ENCODE results near the gene RHBDF1.

RHBDF1 gene

DNA sequence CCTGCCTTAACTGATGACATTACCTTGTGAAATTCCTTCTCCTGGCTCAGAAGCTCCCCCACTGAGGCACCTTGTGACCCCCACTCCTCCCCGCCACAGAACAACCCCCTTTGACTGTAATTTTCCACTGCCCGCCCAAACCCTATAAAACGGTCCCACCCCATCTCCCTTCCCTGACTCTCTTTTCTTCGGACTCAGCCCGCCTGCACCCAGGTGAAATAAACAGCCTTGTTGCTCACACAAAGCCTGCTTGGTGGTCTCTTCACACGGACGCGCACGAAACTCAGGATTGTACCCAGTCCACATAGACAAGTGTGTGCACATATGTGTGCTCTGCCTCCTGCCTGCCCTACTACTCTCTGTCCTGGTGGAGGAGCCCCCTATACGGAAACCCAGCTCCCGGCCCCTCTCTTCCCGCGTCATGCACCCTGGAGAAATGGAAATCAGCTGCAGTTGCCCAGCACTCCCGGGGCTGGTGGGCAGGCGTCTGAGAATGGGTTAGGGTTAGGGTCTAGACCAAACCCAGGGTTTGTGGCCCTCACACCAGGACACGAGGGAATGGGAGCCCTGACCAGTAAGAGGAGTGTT is 2.4 kb upstream of the RHBDF1 start:
- no peak for DNase-seq (ENCODE audit: low read depth)

DNA sequence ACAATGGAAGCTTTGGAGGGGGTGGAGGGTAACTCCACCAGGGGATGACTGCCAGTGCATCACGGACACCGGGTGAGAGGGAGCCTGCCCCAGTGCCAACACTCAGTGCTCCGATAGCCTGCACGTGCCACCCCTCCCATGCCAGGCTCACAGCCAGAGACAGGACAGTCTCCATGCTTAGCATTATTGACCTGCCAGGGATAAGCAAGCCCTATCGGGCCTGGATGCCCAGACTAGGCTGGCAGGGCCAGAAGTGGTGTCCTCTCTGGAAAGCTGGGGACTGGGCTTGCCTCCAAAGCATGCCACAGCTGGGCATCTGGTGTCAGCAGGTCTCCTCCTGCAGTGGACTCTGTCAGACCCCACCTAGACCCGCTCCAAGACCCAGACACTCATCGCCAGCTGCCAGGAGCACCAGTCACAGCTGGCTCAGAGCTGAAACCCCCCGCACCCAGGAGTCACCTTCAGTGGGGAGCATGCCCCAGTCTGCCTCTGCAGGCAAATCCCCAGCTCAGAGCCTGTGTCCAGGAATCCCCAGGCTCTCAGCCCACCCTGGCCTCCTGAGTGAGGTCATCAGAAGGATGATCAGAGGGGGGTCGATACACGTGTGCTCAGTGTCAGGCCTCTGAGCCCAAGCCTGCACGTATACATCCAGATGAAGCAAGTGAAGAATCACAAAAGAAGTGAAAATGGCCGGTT is 1.8 kb upstream of the RHBDF1 start:
- DNase-seq (ENCODE audit: low read depth): no peak

DNA sequence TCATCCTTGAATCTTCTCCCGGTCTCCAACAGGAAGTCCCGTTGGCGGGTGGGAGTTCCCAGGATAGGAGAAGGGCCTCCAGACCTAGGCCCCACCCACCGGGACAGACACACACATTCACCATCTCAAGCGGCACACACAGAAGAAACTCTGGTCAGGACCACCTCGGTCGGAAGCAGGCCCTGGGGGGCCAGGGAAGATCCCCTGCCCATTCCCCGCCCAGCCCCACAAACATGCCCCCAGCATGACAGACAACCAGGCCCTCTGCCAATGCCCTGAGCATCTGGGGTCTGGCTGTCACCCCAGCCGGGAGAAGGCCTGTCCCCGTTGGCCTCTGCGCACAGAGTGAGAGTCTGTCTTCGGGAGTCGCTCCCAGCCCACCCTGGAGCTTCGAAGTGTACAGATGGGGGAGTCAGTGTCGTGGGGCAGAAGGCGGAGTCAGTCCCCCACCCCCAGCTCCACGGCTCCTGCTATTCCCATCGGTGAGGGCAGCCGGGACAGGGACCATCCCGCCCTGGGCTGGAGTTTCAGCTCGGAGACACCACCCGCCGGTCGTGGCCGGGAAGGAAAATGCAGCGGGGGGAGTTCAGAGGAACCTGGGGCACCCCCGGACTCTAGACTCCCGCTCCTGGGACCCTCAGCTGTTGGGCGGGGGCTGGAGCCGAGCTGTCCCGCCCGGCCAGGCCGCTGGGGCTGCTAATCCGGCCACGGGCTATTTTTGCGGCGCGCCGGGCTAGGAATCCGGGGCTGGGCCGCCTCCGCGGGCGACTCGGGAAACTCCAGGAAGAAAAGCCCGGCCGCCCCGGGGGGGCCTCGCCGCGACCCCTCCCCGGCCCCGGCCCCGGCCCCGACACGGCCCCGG is 660 bp downstream of the RHBDF1 start:
- DNase-seq (ENCODE audit: low read depth): peak; percentile 87

DNA sequence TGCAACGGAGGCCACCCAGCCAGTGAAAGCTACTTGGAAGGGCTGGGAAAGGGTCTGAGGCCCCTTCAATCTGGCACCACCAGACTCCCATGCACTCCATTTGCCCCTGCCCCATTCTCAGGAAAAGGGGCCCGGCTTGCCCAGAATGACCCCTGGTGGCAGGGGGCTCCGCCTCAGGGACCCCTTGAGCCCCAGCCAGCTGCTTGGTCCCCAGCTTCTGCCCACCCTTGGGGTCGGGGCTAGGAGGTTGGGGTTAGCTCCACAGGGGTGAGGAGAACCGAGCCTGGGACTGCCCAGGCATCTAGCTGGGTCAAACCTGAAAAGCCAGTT is 1.3 kb downstream of the RHBDF1 start:
- no peak for DNase-seq (ENCODE audit: low read depth)

DNA sequence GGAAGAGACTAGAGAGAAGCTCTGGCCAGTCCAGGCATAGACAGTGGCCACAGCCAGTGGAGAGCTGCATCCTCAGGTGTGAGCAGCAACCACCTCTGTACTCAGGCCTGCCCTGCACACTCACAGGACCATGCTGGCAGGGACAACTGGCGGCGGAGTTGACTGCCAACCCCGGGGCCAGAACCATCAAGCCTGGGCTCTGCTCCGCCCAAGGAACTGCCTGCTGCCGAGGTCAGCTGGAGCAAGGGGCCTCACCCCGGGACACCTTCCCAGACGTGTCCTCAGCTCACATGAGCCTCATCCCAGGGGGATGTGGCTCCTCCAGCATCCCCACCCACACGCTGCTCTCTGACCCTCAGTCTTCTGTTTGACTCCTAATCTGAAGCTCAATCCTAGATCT is 3.2 kb downstream of the RHBDF1 start:
- no peak for DNase-seq (ENCODE audit: low read depth)

DNA sequence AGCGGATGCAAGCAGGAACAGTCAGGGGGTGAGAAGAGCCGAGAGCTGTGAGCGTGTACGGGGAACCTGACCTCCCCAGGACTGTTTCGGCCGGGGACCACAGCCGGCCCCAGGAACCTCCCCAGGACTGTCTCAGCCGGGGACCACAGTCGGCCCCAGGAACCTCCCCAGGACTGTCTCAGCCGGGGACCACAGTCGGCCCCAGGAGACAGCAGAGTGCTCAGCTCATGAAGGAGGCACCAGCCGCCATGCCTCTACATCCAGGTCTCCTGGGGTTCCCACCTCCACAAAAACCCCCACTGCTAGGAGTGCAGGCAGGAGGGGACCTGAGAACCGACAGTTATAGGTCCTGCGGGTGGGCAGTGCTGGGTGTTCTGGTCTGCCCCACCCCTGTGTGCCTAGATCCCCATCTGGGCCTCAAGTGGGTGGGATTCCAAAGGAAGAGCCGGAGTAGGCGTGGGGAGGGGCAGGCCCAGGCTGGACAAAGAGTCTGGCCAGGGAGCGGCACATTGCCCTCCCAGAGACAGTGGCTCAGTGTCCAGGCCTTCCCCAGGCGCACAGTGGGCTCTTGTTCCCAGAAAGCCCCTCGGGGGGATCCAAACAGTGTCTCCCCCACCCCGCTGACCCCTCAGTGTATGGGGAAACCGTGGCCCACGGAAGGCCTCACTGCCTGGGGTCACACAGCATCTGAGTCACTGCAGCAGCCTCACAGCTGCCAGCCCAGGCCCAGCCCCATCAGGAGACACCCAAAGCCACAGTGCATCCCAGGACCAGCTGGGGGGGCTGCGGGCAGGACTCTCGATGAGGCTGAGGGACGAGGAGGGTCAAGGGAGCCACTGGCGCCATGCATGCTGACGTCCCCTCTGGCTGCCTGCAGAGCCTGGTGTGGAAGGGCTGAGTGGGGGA is 4.3 kb downstream of the RHBDF1 start:
- peak; percentile 56 for DNase-seq (ENCODE audit: low read depth)

DNA sequence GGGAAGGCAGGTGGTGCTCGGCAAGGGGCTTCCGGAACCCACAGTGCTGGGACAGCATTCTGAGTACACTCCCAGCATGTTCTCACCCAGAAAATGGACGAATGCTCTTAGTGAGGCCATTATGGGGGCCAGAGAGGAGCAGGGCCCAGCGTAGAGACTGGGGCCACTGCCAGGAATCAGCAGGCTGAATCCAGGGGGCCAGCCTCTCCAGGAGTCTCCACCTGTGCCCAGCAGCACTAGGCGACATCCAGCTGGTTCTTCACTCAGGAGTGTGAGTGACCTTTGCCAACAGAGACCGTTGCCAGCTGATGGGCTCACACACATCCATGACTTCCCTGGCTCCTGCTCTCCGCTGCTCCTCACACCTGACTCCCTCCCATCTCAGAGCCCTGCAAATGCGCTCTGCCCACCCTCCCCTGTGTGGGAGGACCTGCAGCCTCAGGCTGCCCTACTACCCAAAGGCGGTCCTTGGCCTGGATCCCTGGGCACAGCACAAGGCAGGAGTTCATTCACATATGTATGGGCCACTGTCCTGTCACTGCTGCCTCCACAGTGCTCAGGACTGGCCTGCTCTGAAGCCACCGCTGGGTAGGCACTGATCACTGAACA is 5.1 kb downstream of the RHBDF1 start:
- DNase-seq (ENCODE audit: low read depth): no peak

DNA sequence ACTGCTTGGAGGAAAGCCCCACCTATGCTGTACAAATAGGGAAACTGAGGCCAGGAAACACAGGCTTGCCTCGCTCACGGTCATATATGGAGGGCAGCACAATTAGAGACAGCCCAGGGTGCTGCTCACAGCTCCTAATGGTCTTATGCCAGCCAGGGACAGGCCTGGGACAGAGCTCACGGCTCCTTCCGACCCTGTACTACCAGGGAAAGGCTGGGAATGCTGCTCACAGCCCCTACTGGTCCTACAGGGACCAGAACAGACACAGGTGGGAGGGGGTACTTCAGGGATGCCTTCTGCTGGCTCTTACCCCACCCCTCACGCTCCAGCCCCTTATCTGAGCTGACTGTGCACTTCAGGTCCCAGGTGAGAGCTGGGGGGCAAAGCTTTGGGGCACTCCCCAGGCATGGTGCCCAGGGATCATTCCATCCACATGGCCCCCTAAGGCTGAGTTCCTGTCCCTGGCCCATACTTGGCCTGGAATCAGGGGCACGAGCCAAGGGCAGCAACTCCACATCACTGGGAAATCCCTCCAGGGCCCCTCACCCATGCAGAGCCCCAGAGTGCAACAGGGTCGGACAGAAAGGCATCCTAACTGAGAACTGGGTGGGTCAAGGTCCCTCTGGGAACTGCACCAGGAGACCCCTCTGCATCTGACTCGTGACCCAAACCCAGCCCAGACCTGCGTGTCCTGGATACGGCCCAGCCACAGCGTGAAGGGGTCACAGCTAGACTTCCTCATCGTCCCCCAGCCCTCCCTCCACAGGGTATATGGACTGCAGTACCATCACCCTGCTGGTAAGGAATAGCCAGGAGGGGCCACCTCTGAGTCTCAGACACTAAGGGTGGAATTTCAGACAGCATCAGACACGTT is 5.9 kb downstream of the RHBDF1 start:
- no peak for DNase-seq (ENCODE audit: low read depth)

DNA sequence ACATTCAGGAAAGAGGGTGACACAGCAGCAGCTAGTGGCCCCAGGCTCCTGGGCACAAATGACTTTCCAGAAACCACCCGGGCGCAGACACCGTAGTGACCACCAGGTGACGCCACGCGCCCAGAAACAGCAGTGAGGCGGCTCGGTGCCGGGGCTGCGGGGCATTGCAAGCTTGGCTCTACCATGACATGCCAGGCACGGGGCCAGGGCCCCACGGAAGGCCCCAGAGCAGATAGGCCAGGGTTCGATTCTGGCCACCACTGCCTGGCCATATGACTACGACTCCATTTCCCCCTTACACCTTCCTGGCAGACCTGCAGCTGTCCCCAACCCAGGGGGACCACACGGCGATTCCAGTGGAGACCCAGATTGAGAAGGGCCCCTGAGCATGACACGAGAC is 6.7 kb downstream of the RHBDF1 start:
- DNase-seq (ENCODE audit: low read depth): peak; percentile 78

DNA sequence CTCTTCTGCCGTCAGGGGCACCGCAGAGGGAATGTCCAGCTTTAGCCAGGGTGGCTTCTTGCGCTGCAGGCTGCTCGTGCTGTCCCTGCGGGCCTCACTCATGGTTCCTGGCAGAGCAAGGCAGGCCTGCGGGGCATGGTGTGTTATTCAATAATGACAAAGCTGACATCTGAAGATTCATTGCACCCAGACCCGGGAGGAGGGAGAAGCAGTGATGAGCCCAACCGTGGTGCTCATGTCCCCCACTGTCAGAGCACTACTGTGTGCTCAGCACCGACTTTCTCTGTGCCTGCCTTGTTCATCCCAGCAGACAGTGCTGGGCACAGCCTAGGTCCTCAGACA is 7.5 kb downstream of the RHBDF1 start:
- no peak for DNase-seq (ENCODE audit: low read depth)

DNA sequence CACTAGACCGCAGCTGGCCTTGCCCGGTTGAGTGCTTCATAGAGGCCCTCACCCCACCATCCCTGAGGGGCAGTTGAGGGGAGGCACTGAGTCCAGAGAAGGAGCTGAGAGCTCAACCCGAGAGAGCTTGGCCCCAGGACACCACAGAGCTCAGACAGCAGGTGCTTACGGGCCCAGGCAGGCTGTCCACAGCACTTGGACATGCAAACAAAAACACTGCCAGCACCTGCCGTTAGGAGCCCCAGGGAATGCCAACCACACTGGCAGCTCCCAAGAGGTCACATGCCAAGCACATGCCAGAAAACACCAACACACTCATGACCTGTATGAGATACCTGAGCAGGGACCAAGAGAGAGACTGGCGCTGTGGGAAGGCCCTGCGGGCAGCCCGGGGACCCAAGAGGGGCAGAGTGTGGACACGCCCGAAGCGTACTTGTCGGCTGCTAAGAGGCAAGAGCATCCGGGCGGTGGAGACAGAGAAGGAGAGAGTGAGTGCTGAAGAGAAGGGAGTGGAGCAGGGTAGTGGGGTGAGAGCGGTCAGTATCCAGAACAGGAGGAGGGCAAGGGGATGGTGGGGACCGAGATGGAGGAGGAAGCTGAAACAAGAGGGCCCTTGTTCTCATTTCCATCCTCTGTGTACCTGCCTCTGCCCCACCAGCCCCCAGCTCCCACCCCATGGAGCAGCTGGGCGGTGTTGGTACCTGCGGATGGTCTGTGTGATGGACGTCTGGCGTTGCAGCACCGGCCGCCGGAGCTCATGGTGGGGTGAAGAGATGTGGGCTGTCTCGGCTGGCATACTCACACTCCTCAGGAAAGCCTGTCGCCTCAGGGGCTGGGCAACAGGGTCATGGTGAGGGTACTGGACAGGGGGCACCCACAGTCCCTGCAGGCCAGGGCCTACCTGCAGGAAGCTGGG is 8.2 kb downstream of the RHBDF1 start:
- DNase-seq (ENCODE audit: low read depth): no peak

DNA sequence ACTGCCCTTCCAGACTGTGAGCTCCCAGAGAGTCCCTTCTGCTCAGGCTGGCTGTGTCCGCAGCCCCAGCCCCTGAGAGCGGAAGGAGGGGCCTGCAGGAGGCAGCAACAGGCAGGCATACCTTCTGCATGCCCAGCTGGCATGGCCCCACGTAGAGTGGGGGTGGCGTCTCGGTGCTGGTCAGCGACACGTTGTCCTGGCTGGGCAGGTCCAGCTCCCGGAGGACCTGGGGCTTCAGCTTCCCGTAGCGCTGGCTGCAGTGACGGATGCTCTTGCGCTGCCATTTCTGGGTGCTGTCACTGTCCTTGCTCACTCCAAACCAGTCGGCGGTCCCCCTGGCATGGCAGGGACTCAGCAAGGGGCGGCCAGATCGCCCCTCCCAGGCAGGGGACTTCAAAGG is 9.0 kb downstream of the RHBDF1 start:
- no peak for DNase-seq (ENCODE audit: low read depth)

DNA sequence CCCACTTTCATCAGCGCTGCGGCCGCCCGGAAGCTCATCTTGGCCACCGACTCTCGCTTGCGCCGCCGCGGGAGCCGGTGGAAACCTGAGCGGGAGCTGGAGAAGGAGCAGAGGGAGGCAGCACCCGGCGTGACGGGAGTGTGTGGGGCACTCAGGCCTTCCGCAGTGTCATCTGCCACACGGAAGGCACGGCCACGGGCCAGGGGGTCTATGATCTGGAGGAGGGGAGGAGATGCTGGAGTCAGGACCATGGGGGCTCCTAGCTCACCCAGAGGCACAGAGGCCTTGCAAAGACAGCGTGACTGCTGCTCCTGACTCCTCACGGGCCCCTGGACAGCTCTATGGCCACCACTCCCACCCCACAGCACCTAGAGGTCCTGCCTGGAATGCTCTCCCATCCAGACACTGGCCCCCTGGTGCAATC is 9.5 kb downstream of the RHBDF1 start:
- DNase-seq (ENCODE audit: low read depth): no peak

DNA sequence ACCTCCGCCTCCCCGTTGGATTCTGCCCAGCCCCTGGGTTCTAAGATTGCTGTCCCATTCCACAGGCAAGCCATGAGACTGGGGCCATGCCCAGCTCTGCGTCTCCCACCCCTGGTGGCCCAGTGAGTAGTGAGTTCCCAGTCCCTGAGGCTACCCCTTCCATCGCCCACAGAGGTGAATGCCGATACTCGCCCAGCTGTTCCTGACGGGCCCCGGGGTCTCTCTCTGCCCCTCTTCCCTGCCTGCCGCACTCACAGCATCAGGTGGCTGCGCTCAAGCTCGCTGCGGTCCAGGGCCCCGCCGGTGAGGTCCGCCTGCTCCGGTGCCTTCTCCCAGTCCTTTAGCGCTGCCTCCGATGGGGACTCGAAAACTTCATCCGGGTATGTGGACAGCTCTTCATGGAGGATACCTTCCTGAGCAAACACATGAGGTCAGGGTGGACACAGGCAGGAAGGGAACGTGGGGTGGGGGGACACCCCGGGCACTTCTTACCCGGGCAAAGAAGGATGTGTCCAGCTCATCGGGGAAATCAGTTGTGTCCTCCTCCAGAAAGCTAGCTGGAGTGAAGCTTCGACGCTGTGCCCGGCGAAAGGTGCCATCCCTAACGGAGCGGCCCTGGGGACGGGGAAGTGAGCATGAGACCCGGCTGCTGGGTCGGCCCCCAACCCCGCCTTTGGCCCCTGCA is 10.0 kb downstream of the RHBDF1 start:
- no peak for DNase-seq (ENCODE audit: low read depth)

DNA sequence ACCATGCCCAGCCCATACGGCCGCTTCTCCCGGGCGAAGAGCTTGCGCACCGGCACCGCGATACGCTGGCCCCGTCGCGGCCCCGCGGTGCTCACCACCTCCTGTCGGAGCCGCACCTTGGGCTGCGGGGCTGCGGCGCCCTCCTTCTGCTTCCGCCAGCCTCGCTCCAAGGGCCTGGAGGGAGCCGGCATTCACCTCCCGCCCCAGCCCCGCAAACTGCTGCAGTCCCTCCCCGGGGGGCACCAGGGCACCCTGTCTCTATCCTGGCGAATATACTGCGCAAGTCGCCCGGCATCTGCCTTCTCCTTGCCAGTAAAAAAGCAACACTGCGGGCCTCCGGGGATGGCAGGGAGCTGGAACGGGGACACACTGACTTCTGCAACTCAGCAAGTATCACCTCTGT is 10.6 kb downstream of the RHBDF1 start:
- no peak for DNase-seq (ENCODE audit: low read depth)

DNA sequence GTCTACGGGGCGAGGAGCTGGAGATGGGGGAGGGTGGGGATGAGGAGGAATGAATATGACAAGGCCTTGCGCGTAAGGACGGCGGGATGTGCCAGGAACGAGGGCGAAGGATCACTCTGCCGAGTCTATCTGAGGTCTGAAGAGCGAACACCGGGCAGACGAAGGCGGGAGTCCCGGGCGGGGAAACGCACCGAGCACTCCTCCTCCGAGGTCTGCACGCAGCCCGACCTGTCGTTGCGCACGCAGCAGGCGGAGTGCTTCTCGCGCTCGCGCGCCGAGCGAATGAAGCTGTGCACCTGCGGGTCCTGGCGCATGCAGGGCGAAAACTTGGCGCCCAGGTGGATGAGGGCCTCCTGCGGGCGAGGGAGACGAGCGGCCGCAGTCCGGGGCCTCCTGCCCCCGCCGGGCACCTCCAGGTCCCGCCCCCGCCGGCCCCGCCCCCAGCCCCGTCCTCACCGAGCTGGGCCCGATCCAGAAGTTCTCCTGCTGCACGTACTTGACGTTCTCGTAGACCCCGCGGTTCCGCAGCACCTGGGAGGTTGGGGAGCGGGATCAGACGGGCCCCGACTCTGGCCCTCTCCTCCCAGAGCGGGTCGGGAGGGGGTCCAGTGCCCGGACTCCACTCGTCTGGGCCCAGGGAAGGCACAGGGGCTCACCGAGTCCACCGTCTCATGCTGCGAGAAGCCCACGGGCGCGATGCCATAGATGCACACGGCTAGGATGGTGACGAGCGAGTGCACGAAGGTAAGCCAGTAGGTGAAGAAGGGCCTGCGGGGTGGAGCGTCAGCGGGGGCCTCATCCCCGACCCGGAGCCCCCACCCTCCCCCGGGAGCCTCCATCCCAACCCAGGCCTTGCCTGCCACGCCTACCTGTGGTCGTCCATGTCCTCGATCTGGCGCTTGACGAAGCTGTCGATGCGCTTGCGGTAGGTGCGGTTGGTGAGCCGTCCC is 11.2 kb downstream of the RHBDF1 start:
- no peak for DNase-seq (ENCODE audit: low read depth)

DNA sequence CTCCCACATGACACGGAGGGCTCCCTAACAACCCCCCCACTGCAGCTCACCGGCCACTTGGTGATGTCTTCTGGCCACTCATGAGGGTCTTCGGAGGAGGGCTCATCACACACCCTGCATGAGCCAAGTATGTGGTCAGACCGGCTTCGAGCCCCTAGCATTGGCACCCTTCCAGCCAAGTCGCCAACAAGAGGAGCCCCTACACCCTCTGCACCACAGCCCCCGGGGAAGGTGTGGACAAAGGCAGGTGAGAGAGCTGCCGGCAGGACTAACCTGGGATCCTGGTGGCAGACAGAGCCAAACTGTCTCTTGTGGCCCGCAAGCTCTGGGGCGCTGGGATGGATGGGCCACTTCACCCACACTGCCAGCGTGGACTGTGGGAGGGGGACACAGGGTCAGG is 12.3 kb downstream of the RHBDF1 start:
- DNase-seq (ENCODE audit: low read depth): no peak

DNA sequence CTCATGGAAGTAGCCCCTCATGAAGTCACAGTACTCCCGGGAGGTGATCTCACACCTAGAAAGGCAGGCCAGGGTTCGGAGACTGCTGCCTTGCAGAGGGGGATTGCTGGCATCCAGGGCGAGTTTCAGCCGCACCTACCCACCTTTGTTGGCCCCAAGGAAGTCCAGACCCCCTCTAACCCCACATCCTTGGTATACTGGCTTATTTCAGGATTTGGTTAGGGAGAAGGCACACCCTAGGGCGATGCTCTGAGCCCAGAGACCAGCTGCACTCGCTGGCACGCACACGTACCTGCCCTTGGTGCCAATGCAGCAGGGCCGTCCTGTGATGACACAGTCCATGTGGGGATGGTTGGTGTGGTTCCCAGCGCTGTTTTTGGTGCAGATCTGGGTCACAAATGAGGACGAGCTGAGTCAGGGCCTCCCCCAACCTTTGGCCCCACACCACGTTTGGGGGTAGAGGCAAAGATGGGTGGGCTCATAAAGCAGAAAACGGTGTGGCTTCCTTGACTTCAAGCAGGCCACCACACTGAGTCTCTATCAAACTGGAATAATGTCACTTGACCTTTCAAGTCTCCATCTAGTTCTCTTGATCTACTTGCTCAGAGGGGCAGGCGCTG is 12.9 kb downstream of the RHBDF1 start:
- no peak for DNase-seq (ENCODE audit: low read depth)

Measured in ELR (cell line).